ENCODE measurements around the gene DR1.

The DR1 gene

GRCh38 chr1:93306920-93307319, 38.8 kb upstream of the DR1 start:
- Histone ChIP-seq H3K9me3 (ENCODE audit: severe bottlenecking) (no peaks in the 10 kb centered on the region), H3K36me3 (no peaks in the 10 kb centered on the region), H3K4me3 (ENCODE audit: low read depth, low read length) (no peak overlapping the region), H3K27ac (no peak overlapping the region), H3K27me3 (ENCODE audit: insufficient read depth, low read depth, severe bottlenecking) (no peaks in the 10 kb centered on the region)
- no peak for TF ChIP-seq CTCF (IDR thresholded peaks at IDR 0.05; ENCODE audit: low read depth, low read length)
- DNase-seq = no peak

- no peaks in the 10 kb centered on the region for H3K36me3 ChIP-seq
- H3K4me3 ChIP-seq (ENCODE audit: low read depth, low read length) = no peak overlapping the region
- H3K27ac ChIP-seq = no peak overlapping the region
- DNase-seq = no peak
- no peak for TF ChIP-seq CTCF (IDR thresholded peaks at IDR 0.05; ENCODE audit: low read depth, low read length)
- H3K9me3 ChIP-seq (ENCODE audit: severe bottlenecking) = no peaks in the 10 kb centered on the region
- no peaks in the 10 kb centered on the region for H3K27me3 ChIP-seq (ENCODE audit: insufficient read depth, low read depth, severe bottlenecking)
Observed at GRCh38 chr1:93313026-93313425, 32.7 kb upstream of the DR1 start.

GRCh38 chr1:93317207-93317606, 28.5 kb upstream of the DR1 start:
- Histone ChIP-seq H3K36me3 (no peaks in the 10 kb centered on the region), H3K9me3 (ENCODE audit: severe bottlenecking) (no peaks in the 10 kb centered on the region), H3K27me3 (ENCODE audit: insufficient read depth, low read depth, severe bottlenecking) (no peaks in the 10 kb centered on the region), H3K4me3 (ENCODE audit: low read depth, low read length) (no peak overlapping the region), H3K27ac (no peak overlapping the region)
- no peak for DNase-seq
- no peak for TF ChIP-seq CTCF (IDR thresholded peaks at IDR 0.05; ENCODE audit: low read depth, low read length)

- Histone ChIP-seq H3K27me3 (ENCODE audit: insufficient read depth, low read depth, severe bottlenecking) (no peaks in the 10 kb centered on the region), H3K27ac (no peak overlapping the region), H3K9me3 (ENCODE audit: severe bottlenecking) (no peaks in the 10 kb centered on the region), H3K4me3 (ENCODE audit: low read depth, low read length) (no peak overlapping the region), H3K36me3 (no peaks in the 10 kb centered on the region)
- no peak for DNase-seq
- TF ChIP-seq CTCF (IDR thresholded peaks at IDR 0.05; ENCODE audit: low read depth, low read length) = no peak
Observed at GRCh38 chr1:93317943-93318342, 27.8 kb upstream of the DR1 start.

- no peak for TF ChIP-seq CTCF (IDR thresholded peaks at IDR 0.05; ENCODE audit: low read depth, low read length)
- H3K4me3 ChIP-seq (ENCODE audit: low read depth, low read length) = no peak overlapping the region
- no peaks in the 10 kb centered on the region for H3K36me3 ChIP-seq
- no peak overlapping the region for H3K27ac ChIP-seq
- no peaks in the 10 kb centered on the region for H3K9me3 ChIP-seq (ENCODE audit: severe bottlenecking)
- no peak for DNase-seq
- H3K27me3 ChIP-seq (ENCODE audit: insufficient read depth, low read depth, severe bottlenecking) = no peaks in the 10 kb centered on the region
Observed at GRCh38 chr1:93321720-93322119, 24.0 kb upstream of the DR1 start.

- Histone ChIP-seq H3K4me3 (ENCODE audit: low read depth, low read length) (no peak overlapping the region), H3K9me3 (ENCODE audit: severe bottlenecking) (no peaks in the 10 kb centered on the region), H3K27ac (no peak overlapping the region), H3K36me3 (no peaks in the 10 kb centered on the region), H3K27me3 (ENCODE audit: insufficient read depth, low read depth, severe bottlenecking) (no peaks in the 10 kb centered on the region)
- no peak for TF ChIP-seq CTCF (IDR thresholded peaks at IDR 0.05; ENCODE audit: low read depth, low read length)
- no peak for DNase-seq
Observed at GRCh38 chr1:93322349-93322748, 23.4 kb upstream of the DR1 start.

Data from WERI-Rb-1 (cell line).